NCI-H2227 (cell line): ENCODE data around the gene GSTCD.

Experiments
- DNase-seq: peaks from one replicate; lab custom pipeline; 2025; ENCODE audit not compliant: unreplicated experiment; lab: John Stamatoyannopoulos, UW

GSTCD gene

DNA sequence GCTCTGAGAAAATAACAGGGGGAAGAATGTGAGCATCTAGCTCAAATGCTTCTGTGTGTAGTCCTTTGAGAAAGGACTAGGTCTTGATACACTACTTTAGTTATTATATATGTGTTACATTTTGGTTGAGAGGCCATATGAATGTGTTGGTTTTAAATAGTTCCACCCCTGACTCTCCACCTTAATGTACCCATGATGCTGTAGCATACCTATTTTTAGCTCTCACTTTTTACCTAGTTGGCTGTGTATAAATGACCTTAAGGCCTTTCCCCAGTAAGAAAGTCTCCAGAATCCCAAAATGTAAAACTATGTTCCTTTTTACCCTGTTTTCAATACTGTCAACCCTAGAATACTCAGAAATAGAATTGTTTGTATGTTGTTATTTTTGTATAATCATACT lies 166.6 kb downstream of the GSTCD start:
- DNase-seq = no peak

GRCh38 chr4:105878668-105879067 lies 170.1 kb downstream of the GSTCD start:
- DNase-seq = no peak

DNA sequence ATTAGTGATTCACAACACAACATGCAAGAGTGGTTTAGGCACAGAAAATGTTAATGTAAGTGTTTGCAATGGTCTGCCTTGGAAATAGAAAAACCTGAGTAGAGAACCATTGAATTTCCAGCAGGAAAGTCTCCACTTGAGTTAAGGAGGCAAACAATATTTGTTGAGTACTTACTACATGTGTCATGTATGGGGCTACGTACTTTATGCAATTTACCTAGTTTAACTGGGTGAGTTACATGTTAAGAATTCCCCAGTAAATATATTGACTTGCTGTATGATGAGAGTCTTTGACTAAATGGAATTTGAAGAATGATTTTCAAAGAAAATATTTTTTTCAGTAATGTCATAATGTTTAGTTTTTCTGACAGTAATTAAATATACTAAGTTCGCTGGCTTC lies 178.9 kb downstream of the GSTCD start:
- DNase-seq = no peak

DNA sequence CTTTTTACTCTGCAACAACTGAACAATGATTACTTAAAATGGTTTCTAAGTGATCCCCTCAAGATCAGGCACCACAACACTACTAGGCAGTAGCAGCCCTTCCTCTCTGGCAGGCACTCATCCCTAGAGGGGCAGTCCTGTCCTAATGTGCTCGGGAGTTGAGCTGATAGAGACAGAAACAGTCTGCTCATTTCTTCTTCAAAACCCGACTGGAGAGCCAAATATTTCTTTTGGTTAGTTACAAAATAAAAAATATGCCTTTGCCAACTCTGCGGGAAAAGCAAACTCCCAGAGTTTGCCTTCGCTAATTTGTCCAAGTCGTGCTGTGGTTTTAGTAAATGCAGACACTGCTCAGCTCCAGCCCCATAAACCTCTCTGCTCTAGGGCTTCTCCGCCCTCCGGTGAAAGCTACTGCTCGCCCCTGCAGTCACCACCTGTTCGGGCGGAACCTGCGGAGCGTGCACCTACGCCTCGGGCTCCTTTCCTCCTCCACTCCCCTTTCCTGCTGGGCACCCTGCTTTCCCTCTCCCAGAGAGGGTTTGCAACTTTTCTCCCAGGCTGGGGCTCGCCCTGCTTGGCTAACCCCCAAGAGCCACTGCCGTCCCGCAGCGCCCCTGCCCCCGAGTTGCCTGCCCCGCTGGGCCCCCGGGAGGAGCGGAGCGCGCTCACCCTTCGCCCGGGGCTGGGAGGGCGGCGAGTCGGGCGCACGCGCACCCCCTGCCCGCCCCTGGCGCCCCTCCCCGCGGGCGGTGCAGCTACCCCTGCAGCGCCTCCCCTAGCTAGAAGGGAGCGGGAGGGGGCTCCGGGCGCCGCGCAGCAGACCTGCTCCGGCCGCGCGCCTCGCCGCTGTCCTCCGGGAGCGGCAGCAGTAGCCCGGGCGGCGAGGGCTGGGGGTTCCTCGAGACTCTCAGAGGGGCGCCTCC lies 186.3 kb downstream of the GSTCD start, which contains the start of gene NPNT:
Gene NPNT, plus strand, starts transcription at position 812 of the 923 bp plus-strand sequence. CDS start 182 bp downstream, outside the sequence.
- no peak for DNase-seq

- peak; percentile 9 for DNase-seq
Observed at GRCh38 chr4:105895583-105896460, 187.2 kb downstream of the GSTCD start.

DNA sequence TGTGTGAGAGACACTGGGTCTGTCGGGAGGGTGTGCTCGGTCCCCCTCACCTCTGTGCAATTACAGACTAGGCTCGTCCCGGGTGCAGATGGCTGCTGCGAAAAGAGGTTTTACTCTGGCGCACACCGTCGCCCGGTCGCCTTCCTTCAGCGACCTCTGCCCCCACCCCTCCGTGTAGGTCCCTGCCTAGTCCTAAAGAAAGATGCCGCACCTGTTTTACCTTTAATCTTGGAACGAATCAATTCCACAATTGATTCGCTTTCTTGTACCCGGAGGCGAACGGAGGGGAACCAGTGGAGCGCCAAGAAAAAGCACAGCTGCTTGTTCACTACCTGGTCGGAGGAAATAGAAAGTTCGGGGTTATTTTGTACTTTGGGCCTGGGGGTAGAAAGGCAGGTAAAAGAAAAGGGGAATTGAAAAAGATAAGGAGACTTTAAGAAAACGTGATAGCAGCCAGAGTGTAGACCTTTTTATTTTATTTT lies 187.9 kb downstream of the GSTCD start:
- no peak for DNase-seq
